ENCODE data around the gene KLHL22.
"Not testable (repeated sequence)": the region's sequence is repeated elsewhere in the genome, so short reads cannot be mapped to it uniquely, and the experiment has no call there.

Gene KLHL22

GRCh38 chr22:20451129-20451778 lies 44.3 kb downstream of the KLHL22 start:
- not testable (repeated sequence) for DNase-seq (ENCODE audit: extremely low read depth in 1 of 2, low read depth in 1 of 2)

- DNase-seq (ENCODE audit: extremely low read depth in 1 of 2, low read depth in 1 of 2) = no peak
These were observed 45.1 kb downstream of the KLHL22 start for GRCh38 chr22:20450551-20450906.

GRCh38 chr22:20449819-20450550 lies 45.6 kb downstream of the KLHL22 start:
- DNase-seq (ENCODE audit: extremely low read depth in 1 of 2, low read depth in 1 of 2) = no peak

- no peak for DNase-seq (ENCODE audit: extremely low read depth in 1 of 2, low read depth in 1 of 2)
These were observed 47.0 kb downstream of the KLHL22 start for GRCh38 chr22:20448630-20449029.

GRCh38 chr22:20446383-20446970 lies 49.1 kb downstream of the KLHL22 start:
- no peak for DNase-seq (ENCODE audit: extremely low read depth in 1 of 2, low read depth in 1 of 2)

- DNase-seq (ENCODE audit: extremely low read depth in 1 of 2, low read depth in 1 of 2) = no peak
These were observed 51.3 kb downstream of the KLHL22 start for GRCh38 chr22:20444325-20444724.

GRCh38 chr22:20442485-20443284 lies 52.9 kb downstream of the KLHL22 start:
- no peak for DNase-seq (ENCODE audit: extremely low read depth in 1 of 2, low read depth in 1 of 2)

- DNase-seq (ENCODE audit: extremely low read depth in 1 of 2, low read depth in 1 of 2) = no peak
These were observed 53.7 kb downstream of the KLHL22 start for GRCh38 chr22:20441631-20442484.

- no peak for DNase-seq (ENCODE audit: extremely low read depth in 1 of 2, low read depth in 1 of 2)
These were observed 54.7 kb downstream of the KLHL22 start for GRCh38 chr22:20440637-20441591.

GRCh38 chr22:20439928-20440575 lies 55.5 kb downstream of the KLHL22 start:
- DNase-seq (ENCODE audit: extremely low read depth in 1 of 2, low read depth in 1 of 2) = no peak

GRCh38 chr22:20439556-20439927 lies 56.1 kb downstream of the KLHL22 start:
- no peak for DNase-seq (ENCODE audit: extremely low read depth in 1 of 2, low read depth in 1 of 2)

GRCh38 chr22:20438678-20439492 lies 56.7 kb downstream of the KLHL22 start:
- no peak for DNase-seq (ENCODE audit: extremely low read depth in 1 of 2, low read depth in 1 of 2)

GRCh38 chr22:20438427-20438677 lies 57.2 kb downstream of the KLHL22 start:
- no peak for DNase-seq (ENCODE audit: extremely low read depth in 1 of 2, low read depth in 1 of 2)

- DNase-seq (ENCODE audit: extremely low read depth in 1 of 2, low read depth in 1 of 2) = no peak
These were observed 57.8 kb downstream of the KLHL22 start, which contains the start of gene SCARF2 for GRCh38 chr22:20437613-20438426. Gene SCARF2 (minus strand): TSS chr22:20437825. CDS start chr22:20437754, 71 bp downstream.

GRCh38 chr22:20436768-20437612 lies 58.6 kb downstream of the KLHL22 start:
- DNase-seq (ENCODE audit: extremely low read depth in 1 of 2, low read depth in 1 of 2) = no peak

- DNase-seq (ENCODE audit: extremely low read depth in 1 of 2, low read depth in 1 of 2) = no peak
These were observed 59.3 kb downstream of the KLHL22 start for GRCh38 chr22:20436307-20436767.
